HG02678 (cell line): ENCODE data around the gene P2RY6.
"Not testable (repeated sequence)": the region's sequence is repeated elsewhere in the genome, so short reads cannot be mapped to it uniquely, and the experiment has no call there.

ENCODE experiments used
- ATAC-seq: cut with Tn5 transposase; IDR thresholded peaks from one replicate; pipeline ENCODE4 v1.9.1; 2021; ENCODE audit warnings: mild to moderate bottlenecking, moderate library complexity; ENCODE audit not compliant: unreplicated experiment

Gene P2RY6

GRCh38 chr11:73271936-73272679, at the start of gene P2RY6:
Gene P2RY6 (plus strand): TSS chr11:73272338. CDS start chr11:73296519, 24,181 bp downstream.
- no peak for ATAC-seq

GRCh38 chr11:73223998-73224730, 48.0 kb upstream of the P2RY6 start:
- ATAC-seq = no peak

- no peak for ATAC-seq
Measured at GRCh38 chr11:73225001-73225686, 47.0 kb upstream of the P2RY6 start.

- no peak for ATAC-seq
Measured at GRCh38 chr11:73225851-73226250, 46.3 kb upstream of the P2RY6 start.

- no peak for ATAC-seq
Measured at GRCh38 chr11:73226297-73227006, 45.7 kb upstream of the P2RY6 start.

GRCh38 chr11:73227571-73228211, 44.4 kb upstream of the P2RY6 start:
- ATAC-seq = no peak

GRCh38 chr11:73228268-73229134, 43.6 kb upstream of the P2RY6 start:
- ATAC-seq = no peak

GRCh38 chr11:73229321-73229895, 42.7 kb upstream of the P2RY6 start:
- no peak for ATAC-seq

GRCh38 chr11:73229896-73230875, 42.0 kb upstream of the P2RY6 start:
- ATAC-seq = no peak

GRCh38 chr11:73230931-73231330, 41.2 kb upstream of the P2RY6 start:
- ATAC-seq = no peak

- not testable (repeated sequence) for ATAC-seq
Measured at GRCh38 chr11:73232487-73232886, 39.7 kb upstream of the P2RY6 start.

GRCh38 chr11:73233211-73233610, 38.9 kb upstream of the P2RY6 start:
- no peak for ATAC-seq

- no peak for ATAC-seq
Measured at GRCh38 chr11:73233692-73234470, 38.3 kb upstream of the P2RY6 start.

GRCh38 chr11:73234471-73235181, 37.5 kb upstream of the P2RY6 start:
- ATAC-seq = no peak

- ATAC-seq = no peak
Measured at GRCh38 chr11:73235236-73235786, 36.8 kb upstream of the P2RY6 start.

- no peak for ATAC-seq
Measured at GRCh38 chr11:73236205-73236765, 35.9 kb upstream of the P2RY6 start.
